Activated T-cell treated with anti-CD3 and anti-CD28 coated beads for 4 hours (primary cell): ENCODE measurements around the gene PHC3.

Experiments used
- DNase-seq: peaks from one replicate; pipeline ENCODE4 v3.0.0-alpha.2; 2020

The PHC3 gene

DNA sequence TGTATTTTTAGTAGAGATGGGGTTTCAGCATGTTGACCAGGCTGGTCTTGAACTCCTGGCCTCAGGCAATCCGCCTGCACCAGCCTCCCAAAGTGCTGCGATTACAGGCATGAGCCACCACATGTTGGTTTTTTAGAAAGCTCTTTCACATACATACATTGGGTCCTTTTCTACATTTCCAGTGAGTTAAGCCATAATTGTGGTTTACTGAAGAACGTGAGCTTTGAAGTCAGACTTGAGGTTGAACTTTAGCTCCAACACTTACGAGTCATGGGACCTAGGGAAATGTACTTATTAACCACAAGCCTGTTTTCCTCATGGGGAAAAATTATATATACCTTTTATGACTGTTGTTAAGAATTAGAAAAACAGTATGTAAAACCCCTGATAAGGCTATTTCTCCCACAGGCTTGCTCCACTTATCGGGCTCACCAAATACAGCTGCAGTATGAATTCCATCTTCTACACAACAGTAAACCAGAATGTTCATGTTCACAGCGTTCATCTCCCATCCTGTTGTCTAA is 104.8 kb downstream of the PHC3 start:
- DNase-seq: no peak

DNA sequence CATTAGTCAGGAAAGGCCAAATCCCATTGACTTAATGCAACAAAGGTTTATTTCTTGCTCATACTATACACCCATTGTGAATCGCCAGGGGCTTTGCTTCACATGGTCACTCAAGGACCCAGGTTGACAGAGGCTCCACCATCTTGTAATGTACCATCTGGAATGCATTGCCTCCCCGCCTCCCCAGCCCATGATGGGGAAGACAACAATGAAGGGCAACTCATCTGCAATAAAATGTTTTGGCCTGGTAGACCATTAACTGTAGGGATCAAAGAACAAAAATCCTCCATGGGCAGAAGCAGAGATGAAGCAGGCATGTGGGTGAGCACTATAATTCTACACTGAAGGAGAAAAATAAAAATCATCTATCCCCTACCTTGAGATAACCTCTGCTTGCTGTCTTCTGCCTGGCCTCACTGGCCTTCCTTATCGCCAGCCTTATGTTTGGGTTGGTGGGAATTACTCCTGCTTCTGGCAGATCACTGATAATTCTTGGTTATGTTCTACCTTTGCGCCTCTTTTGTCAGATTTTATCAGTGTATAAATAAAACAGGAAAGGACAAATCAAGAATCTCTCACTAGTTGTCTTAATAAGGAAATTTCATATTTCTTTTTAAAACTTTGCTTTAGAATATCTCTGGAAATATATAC is 106.0 kb downstream of the PHC3 start:
- no peak for DNase-seq

- no peak for DNase-seq
Measured at GRCh38 chr3:170064108-170064507, 117.4 kb downstream of the PHC3 start.

GRCh38 chr3:170063691-170064090 is 117.8 kb downstream of the PHC3 start:
- DNase-seq: no peak

- no peak for DNase-seq
Measured at GRCh38 chr3:170062769-170063168, 118.8 kb downstream of the PHC3 start.

GRCh38 chr3:170062068-170062467 is 119.5 kb downstream of the PHC3 start:
- no peak for DNase-seq

GRCh38 chr3:170059447-170059846 is 122.1 kb downstream of the PHC3 start:
- no peak for DNase-seq

- no peak for DNase-seq
Measured at GRCh38 chr3:170058127-170058526, 123.4 kb downstream of the PHC3 start.

DNA sequence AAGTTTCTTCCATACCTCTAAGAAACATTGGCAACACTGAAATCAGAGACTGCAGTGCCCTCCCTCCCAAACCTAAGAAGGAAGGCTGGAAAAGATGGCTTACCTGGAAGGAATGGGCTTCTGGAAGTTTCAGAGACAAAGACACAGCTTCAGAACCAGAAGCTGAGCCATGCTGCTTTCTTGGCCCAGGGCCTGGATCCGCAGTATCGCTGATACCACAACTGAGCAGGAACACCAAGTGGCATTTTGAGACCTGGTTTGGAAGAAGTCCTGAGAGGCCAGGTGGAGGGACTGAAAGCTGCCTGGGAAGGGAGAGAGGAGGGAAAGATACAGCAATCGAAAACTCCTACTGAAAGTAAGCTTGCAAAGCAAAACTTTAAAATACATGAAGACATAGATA is 124.0 kb downstream of the PHC3 start:
- DNase-seq: no peak

DNA sequence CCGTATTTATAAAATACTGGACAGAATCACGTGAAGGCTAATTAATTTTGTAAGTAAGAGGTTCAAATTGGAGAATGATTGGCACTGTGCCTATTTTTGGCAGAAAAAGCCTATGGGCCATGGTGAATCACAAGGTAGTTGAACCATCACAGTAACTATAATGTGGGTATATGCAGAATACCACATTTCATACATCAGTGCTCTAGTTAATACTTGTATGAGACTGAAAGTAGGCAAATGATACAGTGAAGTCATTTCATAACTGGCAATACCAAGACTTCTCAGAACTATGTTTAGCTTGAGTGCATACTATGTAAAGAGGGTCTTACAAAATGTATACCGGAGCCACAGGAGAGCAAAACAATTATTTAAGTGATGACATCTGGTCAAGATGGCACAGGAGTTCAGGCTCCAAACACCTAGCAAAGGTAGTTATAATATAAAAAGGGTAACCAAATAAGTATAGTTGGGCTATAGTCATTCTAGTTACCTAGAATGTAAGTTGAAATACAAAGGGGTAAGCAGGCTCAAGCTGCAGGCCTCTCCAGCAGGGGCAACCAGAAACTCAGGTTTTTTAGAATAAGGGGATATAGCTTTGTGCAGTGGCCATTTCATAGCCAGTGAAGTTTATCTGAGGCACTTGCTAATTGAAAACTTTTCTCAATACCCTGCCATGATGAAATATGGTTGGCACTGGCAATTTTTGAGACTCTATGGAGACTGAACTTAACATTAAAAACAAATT is 124.7 kb downstream of the PHC3 start:
- DNase-seq: no peak

DNA sequence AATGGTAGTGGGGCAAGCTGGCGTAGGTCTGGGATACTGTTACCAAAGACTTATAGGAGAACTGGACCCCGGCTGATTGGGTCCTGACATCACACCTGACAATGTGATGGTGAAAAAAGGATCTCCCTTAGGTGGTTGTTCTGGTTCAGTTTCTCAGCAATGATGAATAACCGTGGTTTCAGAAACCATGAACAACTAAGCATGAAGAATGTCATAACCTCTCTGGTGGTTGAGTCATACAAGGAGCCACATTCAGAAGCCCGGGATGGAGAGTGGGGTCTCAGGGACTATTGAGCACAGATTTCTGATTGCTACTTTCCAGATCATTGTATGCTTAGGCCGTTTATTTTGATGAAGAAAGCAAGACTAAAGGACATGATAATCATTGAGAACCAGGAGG is 126.3 kb downstream of the PHC3 start:
- no peak for DNase-seq

GRCh38 chr3:170054204-170054603 is 127.3 kb downstream of the PHC3 start:
- no peak for DNase-seq

DNA sequence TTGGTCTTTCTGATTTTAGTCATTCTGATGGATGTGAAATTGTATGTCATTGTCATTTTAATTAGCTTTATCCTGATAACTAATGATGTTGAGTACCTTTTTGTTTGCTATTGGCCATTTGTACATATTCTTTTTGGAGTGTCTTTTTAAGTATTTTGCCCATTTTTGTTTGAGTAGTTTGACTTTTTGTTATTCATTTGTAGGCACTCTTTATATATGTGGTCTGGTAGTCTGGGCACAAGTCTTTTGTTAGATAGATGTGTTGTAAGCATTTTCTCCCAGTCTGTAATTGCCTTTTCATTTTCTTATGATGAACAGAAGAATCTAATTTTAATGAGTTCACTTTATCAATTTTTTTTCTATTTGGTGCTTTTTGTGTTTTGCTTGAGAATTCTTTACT is 129.1 kb downstream of the PHC3 start:
- no peak for DNase-seq

GRCh38 chr3:170050753-170051152 is 130.8 kb downstream of the PHC3 start:
- DNase-seq: no peak

DNA sequence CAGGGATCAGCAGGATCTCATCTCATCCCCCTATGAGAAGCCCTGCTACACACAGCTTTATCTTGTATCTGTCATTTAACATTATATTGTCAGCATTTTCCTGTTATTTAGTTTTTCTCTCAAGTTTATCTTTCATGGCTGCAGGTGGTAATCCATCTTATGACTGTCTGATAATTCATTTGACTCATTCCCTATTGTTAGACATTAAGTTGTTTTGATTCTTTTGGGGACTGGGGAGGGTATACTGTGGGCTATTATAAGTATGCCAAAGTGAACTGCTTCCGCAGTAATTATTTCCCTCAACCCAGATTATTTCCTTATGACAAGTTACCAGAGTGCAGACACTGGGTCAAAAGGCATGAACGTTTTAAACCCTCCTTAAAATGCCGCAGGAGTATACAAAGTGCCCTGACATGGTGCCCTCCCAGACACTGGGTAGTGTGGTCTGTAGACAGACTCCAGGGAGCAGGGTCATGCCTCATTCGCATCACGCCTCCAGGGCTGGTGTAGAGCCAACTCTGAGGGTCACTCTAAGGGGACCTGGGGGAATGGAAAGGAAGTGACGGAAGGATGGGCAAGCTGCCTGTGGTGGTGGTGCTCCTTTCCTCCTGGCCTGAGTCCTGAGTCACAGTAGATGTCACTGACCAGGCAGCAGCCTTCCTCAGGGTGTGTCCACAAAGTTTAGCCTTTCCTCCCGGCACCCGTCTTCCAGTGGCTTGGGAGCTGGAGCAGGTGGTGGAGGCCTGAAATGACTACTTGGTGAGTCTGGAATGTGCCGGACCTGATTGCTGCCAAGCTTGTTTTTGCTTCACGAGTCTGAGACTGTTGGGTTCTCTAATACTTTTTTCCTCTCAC is 132.2 kb downstream of the PHC3 start:
- no peak for DNase-seq

- no peak for DNase-seq
Measured at GRCh38 chr3:170047133-170047404, 134.5 kb downstream of the PHC3 start.

GRCh38 chr3:170046269-170047132 is 135.0 kb downstream of the PHC3 start:
- no peak for DNase-seq

DNA sequence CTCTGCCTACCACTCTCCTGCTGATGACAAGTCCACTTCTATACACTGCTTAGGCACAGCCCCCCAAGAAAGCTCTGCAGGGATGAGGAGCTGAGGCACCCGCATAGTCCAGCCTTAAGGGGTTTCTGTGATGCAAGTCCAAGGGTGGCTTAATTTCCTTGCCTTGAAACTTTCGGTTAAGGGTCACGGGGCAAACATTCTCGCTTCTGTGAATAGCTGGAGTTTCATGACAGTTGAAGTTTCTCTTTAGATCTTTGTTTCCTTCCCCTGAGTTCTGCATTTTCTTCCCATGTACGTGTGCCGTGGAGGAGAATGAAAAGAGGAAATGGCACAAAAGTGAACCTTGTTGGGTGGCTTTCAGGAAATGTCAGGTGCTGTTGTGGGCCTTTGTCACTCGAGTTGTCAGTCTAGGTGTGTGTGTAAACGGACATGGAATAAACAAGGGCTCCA is 136.7 kb downstream of the PHC3 start:
- no peak for DNase-seq

- DNase-seq: no peak
Measured at GRCh38 chr3:170044271-170044670, 137.3 kb downstream of the PHC3 start.

DNA sequence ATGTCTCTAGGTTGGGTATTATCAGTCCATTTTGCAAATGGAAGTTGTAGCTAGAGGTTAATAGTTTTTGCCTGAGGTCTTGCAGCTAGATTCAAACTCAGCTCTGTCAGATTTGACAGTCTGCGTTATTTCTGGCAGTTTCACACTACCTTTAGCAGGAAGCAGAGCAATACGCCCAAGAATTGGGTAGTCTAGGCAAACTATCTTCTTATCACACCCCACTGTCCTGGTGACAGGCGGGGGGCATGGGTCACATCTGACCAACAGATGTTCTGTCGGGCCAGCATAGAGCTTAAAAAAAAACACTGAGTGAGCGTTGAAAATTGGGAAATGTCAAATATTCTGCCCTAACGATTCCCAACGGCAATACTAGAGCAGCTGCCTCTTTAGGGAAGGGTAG is 138.0 kb downstream of the PHC3 start:
- no peak for DNase-seq

GRCh38 chr3:170040418-170040817 is 141.1 kb downstream of the PHC3 start:
- no peak for DNase-seq

DNA sequence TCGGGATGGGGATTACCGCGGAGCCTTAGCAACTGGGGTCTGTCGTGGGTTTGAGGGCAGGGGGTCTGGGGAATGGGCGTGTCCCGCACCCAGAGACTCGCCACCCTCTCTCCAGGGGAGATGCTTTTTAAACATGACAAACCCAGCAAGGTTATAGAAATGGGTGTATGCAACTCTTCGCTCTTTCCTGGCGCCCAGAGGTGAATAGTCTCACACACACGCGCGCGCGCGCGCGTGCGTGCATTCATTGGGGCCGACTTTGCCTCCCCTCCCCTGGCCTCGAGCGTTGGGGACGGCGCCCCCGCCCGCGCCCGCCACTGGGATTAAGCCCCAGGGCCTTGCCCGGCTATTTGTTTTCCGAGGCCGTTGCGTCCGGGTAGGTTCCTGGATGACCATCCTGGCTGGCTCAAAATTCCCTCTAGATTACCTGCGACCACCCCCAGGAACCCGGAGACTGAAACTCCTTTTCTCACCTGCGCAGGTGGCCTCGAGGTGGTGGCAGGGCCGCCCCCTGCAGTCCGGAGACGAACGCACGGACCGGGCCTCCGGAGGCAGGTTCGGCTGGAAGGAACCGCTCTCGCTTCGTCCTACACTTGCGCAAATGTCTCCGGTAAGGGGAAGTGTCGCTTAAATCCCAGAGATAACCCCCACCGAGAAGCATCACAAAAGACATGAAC is 143.0 kb downstream of the PHC3 start:
- DNase-seq: peak; percentile 9
